Fibroblast of lung (primary cell): Measurements from ENCODE around the gene CDX1.

ENCODE experiments used
- CTCF ChIP-seq, 2 donors: IDR thresholded peaks in 1 of 2; conservative IDR thresholded peaks in 1 of 2; 1 replicate in 1 of 2; 2 replicates in 1 of 2; pipeline ENCODE4 v1.5.1; 2011 to 2012; ENCODE audit warnings: low read length in 2 of 2, control low read depth in 1 of 2, inconsistent platforms in 1 of 2, low read depth in 1 of 2, mild to moderate bottlenecking in 1 of 2
- EZH2 ChIP-seq: IDR thresholded peaks from 2 replicates; pipeline ENCODE4 v1.5.1; 2012; ENCODE audit warnings: low read length, control low read depth, mild to moderate bottlenecking; ENCODE audit errors: missing control alignments

DNA sequence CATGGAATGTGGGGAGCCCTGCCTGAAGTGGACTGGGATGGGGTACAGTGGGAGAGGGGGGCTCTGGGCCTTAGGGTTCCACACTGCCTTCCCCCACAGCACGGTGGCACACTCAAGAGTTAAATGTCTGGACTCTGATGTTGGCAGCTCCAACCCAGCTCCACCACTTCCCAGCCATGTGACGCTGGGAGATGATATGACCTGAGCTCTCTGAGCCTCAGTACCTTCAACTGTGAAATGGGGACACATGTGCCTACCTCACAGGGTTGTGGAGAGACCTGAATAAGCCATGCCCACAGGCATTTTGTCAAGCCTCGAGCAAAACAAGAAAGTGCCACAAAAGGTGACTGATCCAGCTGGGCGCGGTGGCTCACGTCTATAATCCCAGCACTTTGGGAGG lies 7.5 kb upstream of the CDX1 start:
- TF ChIP-seq EZH2 (no peak), CTCF (conservative IDR thresholded peaks at IDR 0.05 in 1 of 2, IDR thresholded peaks at IDR 0.05 in 1 of 2; ENCODE audit: low read depth in 1 of 2, low read length in 2 of 2) (no peak)
